ENCODE results near the gene DCP1A. TPM values are rescaled to one million over a fixed set of nuclear protein-coding genes. Genes with fewer than 3 reads are reported as not detected.

Gene DCP1A
- total and polyA plus RNA-seq, 5 donors from 2014 or later, result 47.7 to 63.6 (median 50.6) TPM

DNA sequence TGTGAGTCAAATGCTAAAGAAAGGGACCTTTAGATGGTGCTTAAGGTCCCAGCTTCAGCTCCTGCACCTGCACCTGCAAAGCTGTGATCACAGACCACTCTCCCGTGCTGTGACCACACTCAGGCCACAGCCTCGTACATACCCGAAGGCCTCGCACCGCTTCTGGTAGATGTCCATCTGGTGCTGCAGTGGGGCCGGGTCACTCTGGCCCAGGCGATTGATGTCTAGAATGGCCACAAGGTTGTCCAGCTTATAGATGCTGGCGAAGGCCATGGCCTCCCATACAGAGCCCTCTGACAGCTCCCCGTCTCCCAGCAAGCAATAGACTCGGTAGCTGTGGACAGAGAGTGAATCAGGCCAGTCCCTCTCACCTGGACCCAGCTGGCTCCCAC, 112.5 kb downstream of the DCP1A start:
- Mint-ChIP-seq H3K27me3 (no peaks in the 10 kb centered on the region), H3K27ac (no peak overlapping the region), H3K4me1 (peaks cover 0 to 2% (median 0%) of the 10 kb centered on the region in 4 donors), H3K36me3 (peaks cover 13% of the 10 kb centered on the region), H3K4me3 (no peak overlapping the region), H3K9me3 (no peaks in the 10 kb centered on the region)
- Histone ChIP-seq H3K27me3 (ENCODE audit: control insufficient read depth, insufficient read depth, low read length) (no peaks in the 10 kb centered on the region), H3K9me3 (ENCODE audit: control insufficient read depth in 2 of 2, low read length in 2 of 2) (no peaks in the 10 kb centered on the region), H3K4me3 (ENCODE audit: low read depth, low read length) (no peak overlapping the region), H3K4me1 (ENCODE audit: control insufficient read depth, insufficient read depth, low read length, poor library complexity, severe bottlenecking) (no peaks in the 10 kb centered on the region), H3K36me3 (ENCODE audit: control insufficient read depth, insufficient read depth, low read length) (peaks cover 80% of the 10 kb centered on the region), H3K27ac (ENCODE audit: insufficient read depth, low read length, poor library complexity, severe bottlenecking) (no peak overlapping the region)
- DNase-seq (no peak), ATAC-seq (ENCODE audit: low read depth in 2 of 2) (no peak)

DNA sequence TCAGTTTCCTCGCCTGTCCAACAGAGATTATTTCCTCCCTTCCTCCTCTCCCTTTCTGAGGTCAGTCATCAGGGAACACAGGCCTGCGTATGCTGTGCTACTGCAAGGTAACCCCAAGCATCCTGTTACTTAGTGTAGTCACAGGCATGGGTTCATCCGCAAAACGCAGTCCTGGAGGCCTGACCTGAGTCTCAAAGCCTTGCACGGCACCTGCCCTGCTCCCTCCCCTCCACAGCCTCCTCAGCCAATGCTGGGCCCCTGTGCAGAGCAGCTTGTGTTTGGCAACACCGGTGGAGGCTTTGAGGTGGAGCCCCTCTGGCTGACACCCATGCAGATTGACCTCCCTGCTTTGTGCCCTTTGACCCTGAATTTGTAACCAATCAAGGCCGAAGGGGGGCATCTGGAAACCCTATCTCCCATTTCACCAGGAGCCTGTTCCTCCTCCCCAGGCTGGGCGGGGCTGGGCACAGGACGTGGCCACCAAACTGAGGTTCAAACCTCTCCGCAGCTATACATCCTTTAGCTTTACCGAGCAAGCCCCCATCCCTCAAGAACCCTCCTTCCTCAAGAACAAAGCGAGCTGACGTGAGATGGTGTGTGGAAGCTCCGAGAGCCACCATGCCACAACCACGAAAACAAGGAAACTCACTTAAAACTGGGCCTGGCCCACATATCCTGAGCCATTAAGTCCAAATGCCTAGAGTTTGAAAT, 113.1 kb downstream of the DCP1A start:
- H3K27ac ChIP-seq (ENCODE audit: insufficient read depth, low read length, poor library complexity, severe bottlenecking), result no peak overlapping the region
- no peaks in the 10 kb centered on the region for H3K9me3 Mint-ChIP-seq
- H3K27ac Mint-ChIP-seq, result no peak overlapping the region
- no peaks in the 10 kb centered on the region for H3K9me3 ChIP-seq (ENCODE audit: control insufficient read depth in 2 of 2, low read length in 2 of 2)
- no peaks in the 10 kb centered on the region for H3K27me3 ChIP-seq (ENCODE audit: control insufficient read depth, insufficient read depth, low read length)
- no peak overlapping the region for H3K4me3 ChIP-seq (ENCODE audit: low read depth, low read length)
- H3K36me3 Mint-ChIP-seq, result peaks cover 16% of the 10 kb centered on the region
- no peak for DNase-seq
- H3K4me3 Mint-ChIP-seq, result no peak overlapping the region
- H3K4me1 ChIP-seq (ENCODE audit: control insufficient read depth, insufficient read depth, low read length, poor library complexity, severe bottlenecking), result no peaks in the 10 kb centered on the region
- H3K36me3 ChIP-seq (ENCODE audit: control insufficient read depth, insufficient read depth, low read length), result peaks cover 80% of the 10 kb centered on the region
- no peaks in the 10 kb centered on the region for H3K27me3 Mint-ChIP-seq
- ATAC-seq (ENCODE audit: low read depth in 2 of 2), result no peak
- H3K4me1 Mint-ChIP-seq, result peaks cover 0 to 2% (median 0%) of the 10 kb centered on the region in 4 donors

Other genes with a start within 250 kb of the DCP1A start
- 12.9 TPM for gene RFT1, start 217.1 kb downstream of the DCP1A start, total RNA-seq
- gene RFT1, start 217.1 kb downstream of the DCP1A start, polyA plus RNA-seq, result 10 to 100 TPM; 21.4 to 27.6 (median 25.4) TPM
- 33.6 TPM for gene PRKCD, start 186.3 kb downstream of the DCP1A start, total RNA-seq
- gene PRKCD, start 186.3 kb downstream of the DCP1A start, polyA plus RNA-seq, result 10 to 100 TPM; 13.6 to 21.2 (median 15.8) TPM
- 95.6 TPM for gene TKT, start 91.5 kb downstream of the DCP1A start, total RNA-seq
- gene TKT, start 91.5 kb downstream of the DCP1A start, polyA plus RNA-seq, result 10 to 100 TPM; 59.0 to 76.2 (median 70.6) TPM
- 0.44 TPM for gene CACNA1D, start 147.1 kb upstream of the DCP1A start, total RNA-seq
- gene CACNA1D, start 147.1 kb upstream of the DCP1A start, polyA plus RNA-seq, result under 1 TPM in 1 of 4 donors, not detected in 3; 0.03 TPM